HepG2 (cell line): ENCODE measurements around the gene EMC10. TPM values are rescaled to one million over a fixed set of nuclear protein-coding genes. Genes with fewer than 3 reads are reported as not detected.

Experiments
- ATAC-seq: fragments of 200-7000 bp; cut with Tn5 transposase; 3 replicates; pipeline ENCODE4 v1.9.1; 2020; ENCODE audit warnings: mild to moderate bottlenecking, moderate library complexity
- BruUV-seq: library from RNA; stranded (reverse); fragments of 400-500 nt; replicated peaks from 2 replicates; lab custom pipeline; 2021; lab: Mats Ljungman, UMichigan
- CTCF ChIA-PET: fragments of 300-600 bp; formaldehyde crosslinking; extraction: SDS; loops from one replicate; lab custom pipeline; 2021; ENCODE audit warnings: low total read pairs, inconsistent platforms, low intra/inter-chr PET ratio; lab: Yijun Ruan, JAX
- POLR2A ChIA-PET: fragments of 350-600 bp; sonication (Branson Sonifier 250); formaldehyde crosslinking; loops from one replicate; lab custom pipeline; 2020; ENCODE audit warnings: antibody characterized with exemption, inconsistent platforms; lab: Yijun Ruan, JAX
- DNase-seq: peaks from one replicate; pipeline ENCODE4 v3.0.0-alpha.2; 2015; ENCODE audit warnings: low spot score
- FAIRE-seq: peaks from 3 replicates; lab custom pipeline; 2011; peaks lifted over from hg19 to GRCh38; lab: Jason Lieb, UNC
- H2AFZ ChIP-seq: one replicate; pipeline ENCODE4 v1.6.1; 2011; ENCODE audit warnings: low read length, inconsistent platforms
- H3K27ac ChIP-seq: fragments of 300-600 bp; 3 replicates; pipeline ENCODE4 v1.8.0; 2011; ENCODE audit warnings: mixed run types, mild to moderate bottlenecking, mixed read lengths, low read length, inconsistent platforms; ENCODE audit not compliant: insufficient read depth; ENCODE audit errors: extremely low read length
- H3K27me3 ChIP-seq, 2 experiments: fragments of 200-600 bp in 1 of 2; 2 replicates in 1 of 2; 3 replicates in 1 of 2; pipeline versions ENCODE4 v1.6.0 to v1.8.0; 2011; ENCODE audit warnings: low read length in 2 of 2, mild to moderate bottlenecking in 2 of 2, moderate library complexity in 2 of 2, inconsistent platforms in 1 of 2; ENCODE audit not compliant: insufficient read depth in 2 of 2, control insufficient read depth in 1 of 2
- H3K36me3 ChIP-seq, 2 experiments: fragments of 200-600 bp in 1 of 2; replicated peaks in 1 of 2; 2 replicates in 1 of 2; 3 replicates in 1 of 2; pipeline versions ENCODE4 v1.5.1 to v1.8.0; 2011; ENCODE audit warnings: low read length in 2 of 2, inconsistent platforms in 1 of 2; ENCODE audit not compliant: insufficient read depth in 2 of 2, control insufficient read depth in 1 of 2
- H3K4me1 ChIP-seq: 2 replicates; pipeline ENCODE4 v1.5.1; 2012; ENCODE audit warnings: low read length, inconsistent platforms; ENCODE audit not compliant: insufficient read depth
- H3K4me2 ChIP-seq: 2 replicates; pipeline ENCODE4 v1.6.0; 2011; ENCODE audit warnings: low read depth, low read length, inconsistent platforms
- H3K4me3 ChIP-seq, 3 experiments: fragments of 200-600 bp in 1 of 3; sonication (generic), shearing (Covaris generic) in 1 of 3; replicated peaks in 1 of 3; 2 replicates each; pipeline ENCODE4 v1.5.1; 2011 to 2016; ENCODE audit warnings: low read length in 3 of 3, inconsistent platforms in 2 of 3, low read depth in 2 of 3, mild to moderate bottlenecking in 2 of 3, control low read depth in 1 of 3, mixed read lengths in 1 of 3; ENCODE audit not compliant: insufficient read depth in 1 of 3
- H3K79me2 ChIP-seq: one replicate; pipeline ENCODE4 v1.6.1; 2011; ENCODE audit warnings: low read length, inconsistent platforms; ENCODE audit not compliant: insufficient read depth
- H3K9ac ChIP-seq: 2 replicates; pipeline ENCODE4 v1.6.0; 2011; ENCODE audit warnings: mild to moderate bottlenecking, low read depth, low read length, inconsistent platforms; ENCODE audit not compliant: insufficient read depth
- H3K9me3 ChIP-seq: 2 replicates; pipeline ENCODE4 v1.5.1; 2012; ENCODE audit warnings: mild to moderate bottlenecking, low read length
- H4K20me1 ChIP-seq: 2 replicates; pipeline ENCODE4 v1.6.0; 2011; ENCODE audit warnings: inconsistent platforms, mild to moderate bottlenecking, low read length, moderate library complexity; ENCODE audit not compliant: insufficient read depth
- KLF16 ChIP-seq, 2 experiments: sonication (generic) in 1 of 2; formaldehyde crosslinking in 1 of 2; IDR thresholded peaks; 2 replicates each; pipeline versions ENCODE4 v1.6.1 to v1.8.0; 2016 to 2023; ENCODE audit warnings: missing genetic modification reagents in 2 of 2, missing compliant biosample characterization in 1 of 2
- RBAK ChIP-seq: sonication (generic); formaldehyde crosslinking; IDR thresholded peaks from 2 replicates; pipeline ENCODE4 v1.5.1; 2020; ENCODE audit warnings: mild to moderate bottlenecking, missing genetic modification reagents
- ZBTB33 ChIP-seq: sonication (generic); formaldehyde crosslinking; IDR thresholded peaks from 2 replicates; pipeline ENCODE4 v1.4.0; 2020; ENCODE audit warnings: missing genetic modification reagents
- ZBTB40 ChIP-seq, 2 experiments: fragments of 450-650 bp in 1 of 2; sonication (generic) in 1 of 2; formaldehyde crosslinking in 1 of 2; IDR thresholded peaks; 2 replicates each; pipeline versions ENCODE4 v1.6.1 to v1.8.0; 2016 to 2022; ENCODE audit warnings: antibody characterized with exemption in 1 of 2, mild to moderate bottlenecking in 1 of 2, missing genetic modification reagents in 1 of 2
- ZNF333 ChIP-seq: sonication (generic); formaldehyde crosslinking; IDR thresholded peaks from 2 replicates; pipeline ENCODE4 v1.4.0; 2020; ENCODE audit warnings: mild to moderate bottlenecking, missing genetic modification reagents, borderline replicate concordance
- ZNF547 ChIP-seq: sonication (generic); formaldehyde crosslinking; IDR thresholded peaks from 2 replicates; pipeline ENCODE4 v1.5.1; 2020; ENCODE audit warnings: mild to moderate bottlenecking, missing genetic modification reagents
- ZNF574 ChIP-seq: sonication (generic); formaldehyde crosslinking; IDR thresholded peaks from 2 replicates; pipeline ENCODE4 v1.4.0; 2020; ENCODE audit warnings: missing genetic modification reagents
- WGBS: methylation state at CpG from one replicate; pipeline ENCODE4 v1.1.6; 2017; ENCODE audit warnings: low lambda C conversion rate; 5-methylcytosine and 5-hydroxymethylcytosine counted together
- in situ Hi-C: cut with HindIII; loops from 2 replicates; pipeline ENCODE4 v1.10.0; 2017; ENCODE audit warnings: low pct_unique_long_range_greater_than_20kb; ENCODE audit not compliant: extremely low pct_ligation_motif_present
- intact Hi-C: fragments of 100-400 bp; cut with micrococcal nuclease; formaldehyde crosslinking; loops from one replicate; pipeline ENCODE4 v1.10.0; 2022; ENCODE audit not compliant: unreplicated experiment
- polyA plus RNA-seq, 8 experiments: library from polyadenylated mRNA; depleted of rRNA in 3 of 8; stranded (reverse) in 7 of 8; unstranded in 1 of 8; fragments of >200 nt; fragmentation: Illumina TruSeq in 4 of 8; extraction: Trizol in 4 of 8; gene quantifications; 2 replicates each; pipeline versions ENCODE4 v1.2.1 to v1.2.3, GENCODE V29; 2011 to 2016; ENCODE audit warnings: low read depth in 4 of 8, missing spikeins in 1 of 8, mixed read lengths in 1 of 8; ENCODE audit not compliant: insufficient read depth in 1 of 8
- total RNA-seq, 5 experiments: library from RNA; depleted of rRNA; stranded (reverse); fragments of >200 nt; fragmentation: Illumina TruSeq; extraction: Trizol; gene quantifications; 2 replicates each; pipeline ENCODE4 v1.2.3, GENCODE V29; 2016; ENCODE audit warnings: low read depth in 1 of 5

Gene EMC10
- total and polyA plus RNA-seq, 2 of the 13 experiments (the other 11 are each of a cell fraction or from before 2014, with no cell fraction given), result not detected

- CTCF ChIA-PET, result no interaction called here
- DNase-seq (no peak), ATAC-seq (no peak), FAIRE-seq (no peak)
- Histone ChIP-seq H3K9me3 (no peaks in the 10 kb centered on the region), H3K79me2 (no peaks in the 10 kb centered on the region), H2AFZ (no peak overlapping the region), H3K4me1 (peaks cover 55% of the 10 kb centered on the region), H3K27ac (no peak overlapping the region), H3K4me3 (no peak overlapping the region), H3K9ac (no peak overlapping the region), H3K27me3 (no peaks in the 10 kb centered on the region), H3K36me3 (no peaks in the 10 kb centered on the region), H3K4me2 (no peak overlapping the region), H4K20me1 (no peaks in the 10 kb centered on the region)
- intact Hi-C loops, result no loop called here
- 52% methylated on average over 6 of the region's 7 CpGs for WGBS
- no peak for TF ChIP-seq ZBTB33
- no peak for TF ChIP-seq KLF16 (CRISPR knock-in tag; IDR thresholded peaks at IDR 0.05)
- TF ChIP-seq RBAK (CRISPR knock-in tag), result no peak
- no peak for TF ChIP-seq ZNF547 (CRISPR knock-in tag)
- peak; percentile 67 for TF ChIP-seq ZBTB40 (IDR thresholded peaks at IDR 0.05)
- peak; percentile 98 for TF ChIP-seq ZBTB40 (CRISPR knock-in tag; IDR thresholded peaks at IDR 0.05)
- no peak for TF ChIP-seq ZNF333 (CRISPR knock-in tag)
- TF ChIP-seq ZNF574, result no peak
- POLR2A ChIA-PET, result no interaction called here
- in situ Hi-C loops, result loop anchor here (10.0 kb wide), 1 partner anchor 88 kb away; the partner anchor contains the start of gene NR1H2
- no TSS peak for BruUV-seq
These were observed 13.3 kb upstream of the EMC10 start for GRCh38 chr19:50462970-50463369.
